Aorta (tissue), 4 donors: ENCODE data around the gene GPD1. TPM values are rescaled to one million over a fixed set of nuclear protein-coding genes. Genes with fewer than 3 reads are reported as not detected.

ENCODE experiments used
- polyA plus RNA-seq, 2 donors: library from polyadenylated mRNA; stranded (reverse); fragments of 200-250 nt; gene quantifications; one replicate each; pipeline ENCODE4 v1.2.3, GENCODE V29; 2013
- total RNA-seq, 2 donors: library from RNA; stranded (reverse); fragmentation: NEBNext Ultra II Directional; extraction: Animal tissue kit (Norgen Biotek cat#: 25700); gene quantifications; one replicate each; pipeline ENCODE4 v1.2.1, GENCODE V29; 2021
- donor health status: healthy with polysubstance abuse.
- donor health status: Bipolar disorder and iron deficiency.
- donor health status: DM: no; HTN: no; CAD: no.
- donor health status: DM: yes; HTN: yes; CAD: no.

Gene GPD1
- total and polyA plus RNA-seq, 4 donors, result 0.61 to 24.8 (median 2.7) TPM

Other genes with a start within 250 kb of the GPD1 start
- gene FAIM2, start 200.1 kb upstream of the GPD1 start, total RNA-seq, result 10 to 100 TPM in 1 of 2 donors, under 1 TPM in 1; 0.58 to 16.4 TPM
- gene FAIM2, start 200.1 kb upstream of the GPD1 start, polyA plus RNA-seq, result under 1 TPM in 1 of 2 donors, not detected in 1; 0.05 TPM
- under 1 TPM in 1 of 2 donors, not detected in 1; 0.21 TPM for gene AQP2, start 153.3 kb upstream of the GPD1 start, total RNA-seq
- gene AQP2, start 153.3 kb upstream of the GPD1 start, polyA plus RNA-seq, result not detected
- gene AQP5, start 142.1 kb upstream of the GPD1 start, total RNA-seq, result 1 to 10 TPM in 1 of 2 donors, not detected in 1; 1.2 TPM
- gene AQP5, start 142.1 kb upstream of the GPD1 start, polyA plus RNA-seq, result under 1 TPM in 1 of 2 donors, not detected in 1; 0.08 TPM
- under 1 TPM in 1 of 2 donors, not detected in 1; 0.39 TPM for gene AQP6, start 131.1 kb upstream of the GPD1 start, total RNA-seq
- not detected for gene AQP6, start 131.1 kb upstream of the GPD1 start, polyA plus RNA-seq
- gene RACGAP1, start 78.5 kb upstream of the GPD1 start, total RNA-seq, result 10 to 100 TPM in 1 of 2 donors, 1 to 10 TPM in 1; 8.0 to 10.1 TPM
- 1 to 10 TPM; 4.6 to 7.9 TPM for gene RACGAP1, start 78.5 kb upstream of the GPD1 start, polyA plus RNA-seq
- 1 to 10 TPM in 1 of 2 donors, under 1 TPM in 1; 0.39 to 5.8 TPM for gene ASIC1, start 46.4 kb upstream of the GPD1 start, total RNA-seq
- gene ASIC1, start 46.4 kb upstream of the GPD1 start, polyA plus RNA-seq, result 1 to 10 TPM in 1 of 2 donors, not detected in 1; 1.2 TPM
- gene SMARCD1, start 18.7 kb upstream of the GPD1 start, total RNA-seq, result 10 to 100 TPM; 41.0 to 44.6 TPM
- 10 to 100 TPM; 15.0 to 19.9 TPM for gene SMARCD1, start 18.7 kb upstream of the GPD1 start, polyA plus RNA-seq
- 10 to 100 TPM; 49.3 to 52.7 TPM for gene COX14, start 8.2 kb downstream of the GPD1 start, total RNA-seq
- 100 to 1,000 TPM in 1 of 2 donors, 10 to 100 TPM in 1; 93.6 to 214 TPM for gene COX14, start 8.2 kb downstream of the GPD1 start, polyA plus RNA-seq
- gene CERS5, start 63.4 kb downstream of the GPD1 start, total RNA-seq, result 10 to 100 TPM; 62.8 to 66.6 TPM
- gene CERS5, start 63.4 kb downstream of the GPD1 start, polyA plus RNA-seq, result 100 to 1,000 TPM in 1 of 2 donors, 10 to 100 TPM in 1; 27.3 to 115 TPM
- gene LIMA1, start 179.5 kb downstream of the GPD1 start, total RNA-seq, result 100 to 1,000 TPM; 131 to 177 TPM
- gene LIMA1, start 179.5 kb downstream of the GPD1 start, polyA plus RNA-seq, result 100 to 1,000 TPM in 1 of 2 donors, 10 to 100 TPM in 1; 35.9 to 148 TPM